ENCODE measurements around the gene ETV6.

The ETV6 gene

DNA sequence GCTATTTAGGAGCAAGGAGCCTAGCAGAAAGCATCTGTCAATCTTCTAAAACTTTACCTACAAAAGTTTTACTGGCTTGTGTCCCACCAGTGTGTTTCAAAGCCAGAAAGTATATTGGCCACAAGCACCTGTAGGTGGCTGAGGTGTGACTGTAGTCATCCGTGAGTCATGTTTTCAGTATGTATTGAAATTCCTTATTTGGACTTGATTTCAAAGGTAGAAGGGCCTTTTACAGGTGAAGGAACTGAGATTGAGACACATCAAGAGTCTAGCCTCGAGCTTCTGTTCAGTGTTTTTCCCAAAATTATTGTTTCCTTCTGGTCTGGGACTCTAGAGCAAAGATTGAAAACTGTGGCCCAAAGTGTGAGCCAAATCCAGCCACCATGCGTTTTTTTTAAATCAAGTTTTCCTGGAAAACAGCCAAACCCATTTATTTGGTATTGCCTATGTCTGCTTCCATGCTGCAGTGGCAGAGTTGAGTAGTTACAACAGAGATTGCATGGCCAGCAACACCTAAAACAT is 226.0 kb downstream of the ETV6 start:
- in situ Hi-C loops (cut with MboI; ENCODE audit: low sequenced_read_pairs) = no loop called here

GRCh38 chr12:11876307-11876706 is 226.8 kb downstream of the ETV6 start:
- in situ Hi-C loops (cut with MboI; ENCODE audit: low sequenced_read_pairs) = no loop called here

DNA sequence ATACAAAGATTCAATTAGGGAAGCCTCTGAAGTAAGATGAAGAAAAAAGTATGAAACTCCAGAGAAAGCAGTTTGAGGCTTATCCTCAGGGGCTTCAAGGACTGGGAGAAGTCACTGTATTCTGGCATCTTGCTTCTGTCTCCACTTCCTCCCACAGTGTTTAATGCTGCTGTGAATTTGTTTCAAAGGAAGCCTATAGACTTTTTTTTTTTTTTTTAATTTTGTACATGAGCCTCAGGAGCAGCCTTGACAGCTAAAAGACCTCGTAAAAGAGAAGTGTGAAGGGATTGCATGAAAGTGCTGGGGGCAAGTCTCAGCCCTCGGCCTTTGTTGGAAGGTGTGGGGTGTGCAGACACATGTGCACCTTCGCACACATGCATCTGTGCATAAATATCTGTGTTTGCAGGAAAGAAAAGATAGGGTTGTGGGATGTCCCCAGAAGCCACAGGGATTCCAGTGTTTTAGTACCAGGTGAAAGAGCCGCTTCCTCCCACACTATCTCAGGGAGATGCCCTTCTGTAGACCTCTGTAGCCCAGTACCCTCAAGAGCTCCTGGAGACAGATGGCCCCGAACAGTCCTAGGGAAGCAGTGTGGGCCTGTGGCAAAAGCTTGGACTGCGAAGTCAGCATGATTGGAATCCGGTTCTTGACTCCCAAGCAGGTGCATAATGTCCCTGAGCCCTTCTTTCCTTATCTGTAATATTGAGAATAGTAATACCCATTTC is 227.8 kb downstream of the ETV6 start:
- in situ Hi-C loops (cut with MboI; ENCODE audit: low sequenced_read_pairs) = no loop called here

DNA sequence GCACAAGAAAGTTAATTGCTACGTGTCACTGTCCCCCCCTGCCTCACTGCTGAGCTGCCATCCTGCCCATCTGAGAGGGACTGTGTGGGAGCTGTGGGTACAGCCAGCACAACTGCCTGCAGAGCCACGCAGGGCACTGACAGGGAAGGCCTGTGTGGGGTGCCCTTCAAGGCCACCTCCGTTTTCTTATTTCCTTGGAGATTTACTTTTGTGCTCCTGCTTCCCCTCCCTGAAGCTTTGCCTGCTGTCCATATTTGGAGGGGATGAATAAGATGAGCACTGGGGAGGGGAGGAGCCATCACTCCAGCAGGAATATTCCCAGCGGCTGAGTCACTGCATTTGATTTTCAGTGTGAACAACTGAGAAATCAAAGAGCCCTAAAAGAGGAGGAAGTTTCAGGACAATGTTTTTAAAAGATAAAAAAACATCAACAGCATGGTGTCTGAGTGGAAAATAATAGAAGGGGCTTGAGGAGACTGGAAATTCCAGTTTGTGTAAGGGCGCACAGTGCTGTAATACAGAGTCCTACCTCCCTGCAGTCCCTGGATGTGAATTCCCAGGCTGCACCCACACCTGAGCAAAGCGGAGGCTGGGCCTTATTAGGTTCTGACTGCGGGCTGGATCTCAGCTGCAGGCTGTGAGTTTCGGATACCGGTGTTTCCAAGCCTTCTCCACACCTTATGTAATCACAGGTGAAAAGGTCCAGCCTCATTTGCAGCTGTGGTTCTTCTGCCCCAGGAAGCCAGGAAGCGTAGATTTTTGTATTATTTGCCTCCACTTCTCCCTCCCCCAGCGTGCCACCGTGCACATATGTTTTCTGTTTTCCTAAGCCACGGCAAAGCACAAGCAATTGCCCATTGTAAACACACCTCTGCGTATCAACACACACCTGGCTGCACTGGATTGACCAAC is 228.7 kb downstream of the ETV6 start:
- in situ Hi-C loops (cut with MboI; ENCODE audit: low sequenced_read_pairs) = no loop called here

DNA sequence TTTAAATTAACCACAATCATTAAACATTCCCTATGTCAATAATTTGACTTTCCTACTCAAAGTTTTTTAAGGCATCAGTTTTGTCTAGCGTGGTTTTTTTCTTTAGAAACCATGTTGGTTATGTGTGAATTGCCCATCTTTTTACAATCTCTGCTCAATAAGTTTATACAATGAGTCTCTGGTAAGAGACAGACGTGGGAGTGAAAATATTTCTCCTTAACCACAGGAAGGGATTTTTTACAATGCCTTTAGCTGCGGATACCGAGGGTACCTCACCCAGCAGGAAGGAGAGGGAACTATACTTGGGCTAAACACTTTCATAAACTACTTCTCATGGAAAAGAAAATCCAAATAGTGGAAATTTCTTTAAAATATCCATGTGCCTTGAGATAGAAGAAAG is 229.8 kb downstream of the ETV6 start:
- in situ Hi-C loops (cut with MboI; ENCODE audit: low sequenced_read_pairs) = no loop called here

DNA sequence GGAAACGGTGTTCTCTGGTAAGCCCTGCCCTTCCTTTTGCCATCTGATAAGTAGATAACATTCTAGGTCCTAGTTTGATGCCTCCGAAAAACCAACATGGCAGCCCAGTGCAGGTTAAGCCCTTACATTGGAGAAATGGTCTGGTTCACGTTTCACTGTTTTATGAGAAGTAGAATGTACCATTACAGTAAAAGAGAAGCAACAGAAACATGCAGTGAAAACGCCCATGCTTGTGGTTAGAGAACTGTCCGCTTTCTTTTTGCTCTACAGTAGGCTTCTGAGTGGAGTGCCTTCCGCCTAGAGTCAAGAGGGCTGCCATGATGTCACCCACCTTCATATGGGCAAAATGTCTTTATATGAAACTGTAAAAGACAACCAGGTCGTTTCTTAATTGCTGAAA is 230.9 kb downstream of the ETV6 start:
- in situ Hi-C loops (cut with MboI; ENCODE audit: low sequenced_read_pairs) = no loop called here

- in situ Hi-C loops (cut with MboI; ENCODE audit: low sequenced_read_pairs) = no loop called here
Observed at GRCh38 chr12:11881835-11882234, 232.4 kb downstream of the ETV6 start.

DNA sequence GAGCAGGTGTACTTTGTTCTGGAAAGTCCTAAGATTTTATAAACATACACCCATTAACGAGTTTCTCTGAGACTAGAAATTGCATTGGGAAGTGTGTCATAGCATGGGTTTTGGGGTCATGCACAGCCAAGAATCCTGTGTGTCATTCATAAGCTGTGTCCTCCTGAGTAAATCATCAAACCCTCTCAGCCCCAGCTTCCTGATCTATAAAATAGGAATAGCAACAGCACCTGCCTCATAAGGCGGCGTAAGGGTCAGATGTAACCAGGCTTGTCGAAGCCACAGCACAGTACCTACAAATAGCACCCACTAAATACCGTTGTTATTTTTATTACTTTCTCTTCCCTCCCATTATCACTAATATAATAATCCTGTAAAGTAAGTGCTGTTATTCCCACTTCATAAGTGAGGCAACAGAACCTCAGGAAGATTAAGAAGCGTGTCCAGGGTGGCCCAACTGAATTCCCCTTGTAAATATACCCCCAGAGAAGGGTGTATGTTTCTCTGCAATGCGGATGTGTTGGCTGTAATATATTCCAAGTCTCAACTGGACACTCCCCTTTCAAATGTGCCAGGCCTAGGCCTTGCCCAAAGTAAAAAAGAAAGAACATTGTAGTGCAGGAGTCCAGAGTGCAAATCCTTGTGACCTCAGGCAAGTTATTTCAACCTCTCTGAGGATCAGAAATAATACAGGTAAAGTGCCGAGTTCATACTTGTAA is 233.0 kb downstream of the ETV6 start:
- in situ Hi-C loops (cut with MboI; ENCODE audit: low sequenced_read_pairs) = no loop called here

GRCh38 chr12:11884116-11884515 is 234.6 kb downstream of the ETV6 start:
- in situ Hi-C loops (cut with MboI; ENCODE audit: low sequenced_read_pairs) = no loop called here

DNA sequence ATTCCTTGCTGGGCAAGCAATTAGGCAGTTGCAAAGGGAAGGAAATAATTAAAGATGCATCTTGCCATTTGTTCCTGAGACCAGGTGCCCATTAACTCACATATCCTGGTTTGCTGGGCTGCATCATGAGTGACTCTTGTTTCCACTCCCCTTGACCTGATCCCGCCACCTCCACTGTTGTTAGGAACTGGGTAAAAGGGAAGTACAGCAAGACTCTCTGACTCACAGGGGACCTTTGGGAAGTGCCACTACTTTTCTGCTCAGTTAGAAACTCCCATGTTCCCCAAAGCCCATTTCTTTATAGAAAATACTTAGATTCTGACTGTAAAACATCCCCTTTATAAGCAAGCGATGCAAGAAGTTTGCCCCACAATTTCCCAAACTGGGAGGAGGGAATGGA is 235.2 kb downstream of the ETV6 start:
- in situ Hi-C loops (cut with MboI; ENCODE audit: low sequenced_read_pairs) = no loop called here

DNA sequence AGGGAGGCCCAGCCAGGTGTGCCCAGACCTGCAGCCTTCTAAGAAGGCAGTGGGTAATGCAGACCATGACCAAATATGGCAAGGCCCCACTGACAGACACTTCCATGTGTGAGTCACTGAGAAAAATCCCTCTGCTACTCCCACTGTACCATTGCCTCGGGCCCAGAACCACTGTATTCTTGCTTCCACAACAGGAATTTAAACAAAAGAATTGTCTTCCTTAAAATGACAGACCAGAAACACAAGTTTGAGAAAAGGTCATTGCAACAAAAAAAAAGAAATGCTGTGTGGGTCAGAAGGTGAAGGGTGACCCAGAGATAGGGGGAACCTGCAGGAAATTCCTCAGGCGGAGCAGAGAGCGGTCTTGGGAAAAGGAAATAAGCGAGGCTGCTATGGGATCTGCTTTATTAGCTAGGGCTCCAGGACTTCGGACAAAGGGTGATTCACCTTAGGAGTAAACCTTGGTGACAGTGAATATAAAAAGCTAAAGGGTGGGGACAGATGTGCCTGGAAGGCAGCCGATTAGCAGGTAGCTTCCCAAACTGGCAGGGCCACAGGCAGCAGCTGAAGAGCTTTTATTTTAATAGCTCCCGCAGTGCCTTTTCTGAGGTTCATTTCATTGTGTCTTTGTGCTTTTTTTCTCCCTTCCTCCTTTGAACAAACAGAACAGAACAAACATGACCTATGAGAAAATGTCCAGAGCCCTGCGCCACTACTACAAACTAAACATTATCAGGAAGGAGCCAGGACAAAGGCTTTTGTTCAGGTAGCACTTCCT is 236.0 kb downstream of the ETV6 start:
- in situ Hi-C loops (cut with MboI; ENCODE audit: low sequenced_read_pairs) = no loop called here

- in situ Hi-C loops (cut with MboI; ENCODE audit: low sequenced_read_pairs) = no loop called here
Observed at GRCh38 chr12:11886339-11886738, 236.9 kb downstream of the ETV6 start.

DNA sequence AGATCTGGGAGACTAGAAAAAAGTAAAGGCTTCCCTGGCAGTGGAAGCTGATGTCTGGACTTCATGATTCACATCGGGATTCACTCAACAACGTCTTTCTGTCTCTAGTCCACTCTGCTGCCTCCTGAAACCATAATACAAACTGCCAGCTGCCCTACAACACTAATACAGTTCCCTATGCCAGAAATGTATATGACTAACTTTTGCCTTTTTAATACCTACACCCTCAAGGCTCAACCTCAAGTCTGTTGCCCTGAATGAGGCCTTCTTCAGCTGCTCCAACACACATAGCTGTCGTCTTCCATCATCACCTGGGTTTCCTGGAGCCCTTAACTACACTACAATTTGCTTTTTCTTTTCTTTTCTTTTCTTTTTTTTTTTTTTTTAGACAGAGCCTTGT is 238.6 kb downstream of the ETV6 start:
- in situ Hi-C loops (cut with MboI; ENCODE audit: low sequenced_read_pairs) = no loop called here

- in situ Hi-C loops (cut with MboI; ENCODE audit: low sequenced_read_pairs) = no loop called here
Observed at GRCh38 chr12:11891346-11891745, 241.9 kb downstream of the ETV6 start.

GRCh38 chr12:11891754-11892386 is 242.4 kb downstream of the ETV6 start:
- in situ Hi-C loops (cut with MboI; ENCODE audit: low sequenced_read_pairs) = no loop called here

DNA sequence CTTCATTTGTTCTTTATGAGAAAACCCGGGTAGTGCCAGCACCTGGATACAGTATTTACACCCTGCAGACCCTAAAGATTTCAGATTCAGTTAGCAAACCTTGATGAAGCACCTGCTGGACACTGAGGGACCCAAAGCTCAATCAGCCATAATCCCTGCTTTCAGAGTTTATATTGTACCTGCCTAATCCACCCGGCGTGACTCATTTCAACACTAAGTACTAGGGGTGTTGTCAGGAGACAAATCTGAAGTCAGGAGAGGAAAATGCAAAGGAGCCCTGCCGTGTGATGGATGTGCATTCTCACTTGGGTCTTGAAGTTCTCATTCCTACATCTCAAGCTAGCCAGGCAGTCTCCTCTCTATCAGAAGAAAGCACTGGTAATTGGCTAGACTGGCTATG is 244.5 kb downstream of the ETV6 start:
- in situ Hi-C loops (cut with MboI; ENCODE audit: low sequenced_read_pairs) = no loop called here

DNA sequence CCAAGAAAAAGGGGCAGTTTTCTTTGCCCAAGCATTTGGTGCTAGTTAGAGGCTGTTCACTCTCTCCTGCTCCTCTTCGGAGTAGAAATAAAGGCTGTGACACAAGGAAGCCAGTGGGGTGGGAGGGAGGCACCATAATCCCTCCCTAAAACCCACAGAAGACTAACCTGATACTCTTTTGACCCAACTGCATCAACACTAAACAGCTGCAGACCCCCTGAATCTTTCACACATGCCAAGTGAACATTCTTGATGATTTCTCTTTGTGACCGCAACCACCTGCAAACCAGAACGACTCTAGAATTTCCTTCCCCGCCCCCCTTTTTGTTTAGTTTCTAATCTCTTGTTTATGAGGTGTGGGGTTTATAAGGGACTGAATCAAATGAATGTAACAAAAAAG is 245.4 kb downstream of the ETV6 start:
- in situ Hi-C loops (cut with MboI; ENCODE audit: low sequenced_read_pairs) = no loop called here

DNA sequence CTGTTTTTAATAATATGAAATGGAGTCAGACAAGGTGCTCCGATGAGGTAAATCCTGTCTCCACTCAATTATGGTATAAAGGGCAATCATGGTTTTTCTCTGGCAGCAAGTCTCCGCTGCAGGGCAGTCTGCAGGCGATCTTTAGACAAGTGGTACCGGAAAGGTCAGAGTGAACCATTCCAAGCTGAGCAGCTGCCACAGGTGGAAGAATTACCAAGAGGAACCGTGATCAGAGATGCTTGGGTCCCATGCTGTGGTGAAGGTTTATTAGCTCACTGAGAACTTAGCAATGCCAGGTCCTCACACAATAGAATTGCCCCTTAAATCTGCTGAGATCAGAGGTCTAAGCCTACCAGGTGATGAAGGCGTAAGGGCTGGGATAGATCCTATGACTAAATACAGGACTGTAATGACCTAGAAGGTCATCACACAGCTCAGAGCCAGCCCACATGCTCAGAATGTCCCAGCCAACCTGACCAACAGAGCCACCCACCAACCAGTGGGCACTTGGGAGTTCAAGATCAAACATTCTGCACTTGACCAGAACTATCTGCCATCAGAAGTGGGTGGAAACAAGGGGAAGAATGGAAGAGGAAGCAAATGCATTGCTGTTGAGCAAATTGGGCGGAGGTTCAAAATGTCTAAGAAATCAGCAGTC is 246.1 kb downstream of the ETV6 start:
- in situ Hi-C loops (cut with MboI; ENCODE audit: low sequenced_read_pairs) = no loop called here

GRCh38 chr12:11896417-11896929 is 247.0 kb downstream of the ETV6 start:
- in situ Hi-C loops (cut with MboI; ENCODE audit: low sequenced_read_pairs) = no loop called here
